PC-9 (cell line): ENCODE measurements around the gene CIAPIN1. TPM values are rescaled to one million over a fixed set of nuclear protein-coding genes. Genes with fewer than 3 reads are reported as not detected.
A peak's percentile ranks its signal among the peaks of the same experiment; 100 is the strongest.

Experiments used
- BruUV-seq: library from RNA; stranded (reverse); fragments of 400-500 nt; replicated peaks from 2 replicates; lab custom pipeline; 2021; lab: Mats Ljungman, UMichigan
- CTCF ChIA-PET: fragments of 300-600 bp; sonication (Branson Sonifier 250); formaldehyde crosslinking; loops from one replicate; lab custom pipeline; 2022; ENCODE audit warnings: antibody characterized with exemption; lab: Charles Lee
- POLR2A ChIA-PET: fragments of 300-600 bp; sonication (Branson Sonifier 250); formaldehyde crosslinking; loops from one replicate; lab custom pipeline; 2022; ENCODE audit warnings: antibody characterized with exemption; ENCODE audit not compliant: unreplicated experiment; lab: Charles Lee
- DNase-seq, 2 experiments: peaks; one replicate each; pipeline versions ENCODE4 v3.0.0 to v3.0.0-alpha.2; 2015 to 2022; ENCODE audit warnings: mixed read lengths in 1 of 2
- H2AFZ ChIP-seq: fragments of 200-600 bp; sonication (generic); 2 replicates; pipeline ENCODE4 v1.8.1; 2017; ENCODE audit warnings: antibody characterized with exemption
- H3F3A ChIP-seq: fragments of 200-600 bp; sonication (generic); 2 replicates; pipeline ENCODE4 v1.8.1; 2017; ENCODE audit warnings: antibody characterized with exemption, mild to moderate bottlenecking, low read depth; ENCODE audit not compliant: insufficient read depth
- H3K27ac ChIP-seq: fragments of 200-600 bp; sonication (generic); 2 replicates; pipeline ENCODE4 v1.6.1; 2016; ENCODE audit warnings: mixed run types
- H3K27me3 ChIP-seq: fragments of 200-600 bp; sonication (generic); 2 replicates; pipeline ENCODE4 v1.6.1; 2016; ENCODE audit warnings: low read depth, mixed run types; ENCODE audit not compliant: insufficient read depth
- H3K36me3 ChIP-seq: fragments of 200-600 bp; sonication (generic); 2 replicates; pipeline ENCODE4 v1.6.1; 2016; ENCODE audit warnings: low read depth, mixed run types
- H3K4me1 ChIP-seq: fragments of 200-600 bp; sonication (generic); replicated peaks from 2 replicates; pipeline ENCODE4 v1.6.1; 2016; ENCODE audit warnings: mixed run types; ENCODE audit not compliant: insufficient read depth
- H3K4me2 ChIP-seq: fragments of 200-600 bp; sonication (generic); 2 replicates; pipeline ENCODE4 v1.6.1; 2017; ENCODE audit warnings: mixed run types
- H3K4me3 ChIP-seq: fragments of 200-600 bp; sonication (generic); 2 replicates; pipeline ENCODE4 v1.6.1; 2016; ENCODE audit warnings: mixed run types
- H3K79me2 ChIP-seq: fragments of 200-600 bp; sonication (generic); 2 replicates; pipeline ENCODE4 v1.6.1; 2017; ENCODE audit warnings: low read depth, mixed run types
- H3K9me2 ChIP-seq: fragments of 200-600 bp; sonication (generic); 2 replicates; pipeline ENCODE4 v1.8.1; 2017; ENCODE audit warnings: mild to moderate bottlenecking; ENCODE audit not compliant: insufficient read depth
- H3K9me3 ChIP-seq: fragments of 200-600 bp; sonication (generic); 2 replicates; pipeline ENCODE4 v1.8.1; 2016; ENCODE audit warnings: low read depth; ENCODE audit not compliant: insufficient read depth
- H4K20me1 ChIP-seq: fragments of 200-600 bp; sonication (generic); 2 replicates; pipeline ENCODE4 v1.8.1; 2017; ENCODE audit not compliant: insufficient read depth
- CTCF ChIP-seq: fragments of 200-600 bp; sonication (generic); conservative IDR thresholded peaks from 2 replicates; pipeline ENCODE4 v1.6.1; 2017; ENCODE audit warnings: mixed run types, antibody characterized with exemption, mild to moderate bottlenecking, moderate library complexity
- EZH2 ChIP-seq: fragments of 200-600 bp; sonication (generic); IDR thresholded peaks from 2 replicates; pipeline ENCODE4 v1.8.0; 2017; ENCODE audit warnings: antibody characterized with exemption, low read depth
- intact Hi-C: fragments of 100-400 bp; cut with micrococcal nuclease; formaldehyde crosslinking; loops from one replicate; pipeline ENCODE4 v1.10.0; 2022; ENCODE audit not compliant: unreplicated experiment
- total RNA-seq: library from RNA; stranded (reverse); gene quantifications from 2 replicates; pipeline ENCODE4 v1.2.3, GENCODE V29; 2021

CIAPIN1 gene
- total RNA-seq, 1 experiment from 2014 or later = 51.4 TPM

- Histone ChIP-seq H3K9me2 (no peaks in the 10 kb centered on the region), H3K4me3 (no peak overlapping the region), H3K27me3 (no peaks in the 10 kb centered on the region), H2AFZ (peak overlapping the region; percentile 40; the same call in 1 of the 2 replicates), H3K9me3 (no peaks in the 10 kb centered on the region), H3K79me2 (no peaks in the 10 kb centered on the region), H3K27ac (peak overlapping the region; percentile 50; the same call in 1 of the 2 replicates), H3K4me2 (peak overlapping the region; percentile 79), H3F3A (peaks cover 28% of the 10 kb centered on the region), H3K36me3 (no peaks in the 10 kb centered on the region), H4K20me1 (no peaks in the 10 kb centered on the region), H3K4me1 (peaks cover 42% of the 10 kb centered on the region)
- POLR2A ChIA-PET = interaction anchor here (0.6 kb wide), 1 partner anchor 574 kb away, joined by 5 read pairs; no protein-coding TSS in a partner anchor
- BruUV-seq = no TSS peak
- DNase-seq = no peak
- intact Hi-C loops = loop anchor here (1.0 kb wide), 1 partner anchor 8 kb away; no protein-coding TSS in a partner anchor
- CTCF ChIA-PET = no interaction called here
- TF ChIP-seq EZH2 (no peak), CTCF (no peak)
These were observed 59.4 kb downstream of the CIAPIN1 start for GRCh38 chr16:57387598-57388354.

DNA sequence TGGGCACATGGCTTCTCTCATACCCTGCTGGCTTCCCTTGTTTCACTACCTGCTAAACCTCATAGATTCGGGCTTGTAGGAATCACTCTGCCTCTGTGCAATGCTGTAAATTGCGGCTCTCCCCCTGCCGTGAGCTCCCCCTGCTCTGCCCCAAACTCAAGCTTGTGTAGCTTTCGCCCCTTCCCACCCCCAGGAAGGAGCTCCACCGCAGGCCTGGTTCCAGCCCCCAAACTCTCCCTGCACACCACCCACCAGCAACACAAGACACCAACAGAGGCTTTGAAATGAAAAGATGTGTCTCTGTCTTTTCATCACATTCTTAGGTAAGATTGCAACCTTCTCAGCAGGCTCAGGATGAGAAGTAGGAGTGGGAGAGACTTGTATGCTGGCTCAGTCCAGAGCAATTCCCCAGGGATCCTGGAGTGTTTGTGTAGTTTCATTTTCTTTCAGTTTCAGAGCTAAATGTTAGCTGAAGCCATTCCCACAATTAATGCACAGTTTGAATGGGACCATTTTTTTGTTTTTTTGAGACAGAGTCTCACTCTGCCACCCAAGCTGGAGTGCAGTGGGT, 60.7 kb downstream of the CIAPIN1 start:
- H2AFZ ChIP-seq = no peak overlapping the region
- no peak for DNase-seq
- no peaks in the 10 kb centered on the region for H3K79me2 ChIP-seq
- POLR2A ChIA-PET = no interaction called here
- no TSS peak for BruUV-seq
- H3K4me2 ChIP-seq = no peak overlapping the region
- H4K20me1 ChIP-seq = no peaks in the 10 kb centered on the region
- H3K36me3 ChIP-seq = no peaks in the 10 kb centered on the region
- TF ChIP-seq EZH2 (no peak), CTCF (no peak)
- CTCF ChIA-PET = no interaction called here
- H3F3A ChIP-seq = peaks cover 14% of the 10 kb centered on the region
- peaks cover 32% of the 10 kb centered on the region for H3K4me1 ChIP-seq
- H3K9me3 ChIP-seq = no peaks in the 10 kb centered on the region
- H3K27me3 ChIP-seq = no peaks in the 10 kb centered on the region
- intact Hi-C loops = no loop called here
- no peak overlapping the region for H3K27ac ChIP-seq
- H3K4me3 ChIP-seq = no peak overlapping the region
- H3K9me2 ChIP-seq = no peaks in the 10 kb centered on the region

DNA sequence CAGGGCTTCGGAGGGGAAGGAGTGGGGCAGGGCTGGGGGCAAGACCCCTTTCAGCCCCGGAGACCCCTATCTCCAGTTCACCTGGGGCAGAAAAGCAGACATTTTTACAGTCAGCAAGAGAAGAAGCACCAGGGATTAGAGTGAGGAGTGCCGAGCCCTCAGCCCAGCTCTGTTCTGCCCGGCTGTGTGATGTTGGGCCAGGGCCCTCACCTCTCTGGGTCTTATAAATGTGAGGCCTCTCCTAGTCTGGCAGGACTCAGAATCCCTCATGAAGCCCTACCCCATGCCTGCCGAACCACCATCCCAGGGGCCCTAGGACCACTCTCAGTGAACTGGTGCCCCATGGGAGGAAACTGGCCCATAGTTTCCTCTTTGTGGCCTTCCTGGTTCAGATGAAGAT, 62.1 kb downstream of the CIAPIN1 start:
- Histone ChIP-seq H3F3A (peaks cover 13% of the 10 kb centered on the region; the same call in 1 of the 2 replicates), H4K20me1 (no peaks in the 10 kb centered on the region), H3K27me3 (no peaks in the 10 kb centered on the region), H3K9me3 (no peaks in the 10 kb centered on the region), H3K27ac (no peak overlapping the region), H2AFZ (no peak overlapping the region), H3K36me3 (no peaks in the 10 kb centered on the region), H3K4me3 (no peak overlapping the region), H3K79me2 (no peaks in the 10 kb centered on the region), H3K4me1 (peaks cover 33% of the 10 kb centered on the region), H3K4me2 (no peak overlapping the region), H3K9me2 (no peaks in the 10 kb centered on the region)
- intact Hi-C loops = no loop called here
- no peak for DNase-seq
- POLR2A ChIA-PET = no interaction called here
- TF ChIP-seq CTCF (no peak), EZH2 (no peak)
- CTCF ChIA-PET = no interaction called here
- BruUV-seq = no TSS peak
